ENCODE results near the gene MDK. TPM values are rescaled to one million over a fixed set of nuclear protein-coding genes. Genes with fewer than 3 reads are reported as not detected.

MDK gene
- total and polyA plus RNA-seq, 2 experiments from 2014 or later, result 388 to 477 TPM

GRCh38 chr11:46393231-46393616 lies 11.8 kb downstream of the MDK start:
- H3K27me3 ChIP-seq (ENCODE audit: insufficient read depth), result peaks cover 50% of the 10 kb centered on the region
- 0 out of 2 replicates have a peak overlapping the region, but pooled peaks have one; percentile 78 for H2AFZ ChIP-seq
- H4K20me1 ChIP-seq (replicated peaks; ENCODE audit: insufficient read depth), result peaks cover 7% of the 10 kb centered on the region
- H3K27me3 Mint-ChIP-seq (ENCODE audit: insufficient read depth, low read depth, poor library complexity), result peaks cover 45% of the 10 kb centered on the region
- H3K4me3 Mint-ChIP-seq, result peak overlapping the region; percentile 78
- H3K4me1 Mint-ChIP-seq, result peaks cover 22% of the 10 kb centered on the region
- no peaks in the 10 kb centered on the region for H3K9me3 Mint-ChIP-seq
- H3K27ac ChIP-seq (ENCODE audit: low read depth), result no peak overlapping the region
- no peak overlapping the region for H3K27ac Mint-ChIP-seq
- H3K36me3 Mint-ChIP-seq (ENCODE audit: low read depth), result peaks cover 9% of the 10 kb centered on the region; the same call in 2 of the 3 replicates
- H3K9me2 ChIP-seq (ENCODE audit: insufficient read depth), result no peaks in the 10 kb centered on the region
- H3K4me2 ChIP-seq, result peak overlapping the region; percentile 88
- H3K4me1 ChIP-seq (ENCODE audit: insufficient read depth), result peaks cover 20% of the 10 kb centered on the region
- ATAC-seq (no peak), DNase-seq (ENCODE audit: low spot score) (no peak)
- peak overlapping the region; percentile 76 for H3K4me3 ChIP-seq
- TF ChIP-seq ZNF462 (CRISPR knock-in tag; IDR thresholded peaks at IDR 0.05) (no peak), ZNF114 (CRISPR knock-in tag; IDR thresholded peaks at IDR 0.05) (no peak), ZNF331 (CRISPR knock-in tag; IDR thresholded peaks at IDR 0.05; ENCODE audit: low read depth) (no peak), ETS1 (IDR thresholded peaks at IDR 0.05) (no peak)
- H3F3A ChIP-seq (replicated peaks; ENCODE audit: low read depth), result peaks cover 19% of the 10 kb centered on the region
- H3K36me3 ChIP-seq (ENCODE audit: insufficient read depth), result no peaks in the 10 kb centered on the region
- no peaks in the 10 kb centered on the region for H3K79me2 ChIP-seq (replicated peaks; ENCODE audit: insufficient read depth)

GRCh38 chr11:46393759-46394158 lies 12.3 kb downstream of the MDK start:
- Histone ChIP-seq H3K4me2 (peak overlapping the region; percentile 88), H4K20me1 (replicated peaks; ENCODE audit: insufficient read depth) (peaks cover 3% of the 10 kb centered on the region), H3K36me3 (ENCODE audit: insufficient read depth) (no peaks in the 10 kb centered on the region), H3K9me2 (ENCODE audit: insufficient read depth) (no peaks in the 10 kb centered on the region), H3K4me3 (no peak overlapping the region), H3K27ac (ENCODE audit: low read depth) (no peak overlapping the region), H2AFZ (no peak overlapping the region), H3K79me2 (replicated peaks; ENCODE audit: insufficient read depth) (no peaks in the 10 kb centered on the region), H3F3A (replicated peaks; ENCODE audit: low read depth) (peaks cover 14% of the 10 kb centered on the region), H3K27me3 (ENCODE audit: insufficient read depth) (peaks cover 45% of the 10 kb centered on the region), H3K4me1 (ENCODE audit: insufficient read depth) (peaks cover 15% of the 10 kb centered on the region)
- ATAC-seq (no peak), DNase-seq (ENCODE audit: low spot score) (no peak)
- Mint-ChIP-seq H3K27me3 (ENCODE audit: insufficient read depth, low read depth, poor library complexity) (peaks cover 39% of the 10 kb centered on the region), H3K36me3 (ENCODE audit: low read depth) (peaks cover 9% of the 10 kb centered on the region; the same call in 2 of the 3 replicates), H3K4me1 (peaks cover 17% of the 10 kb centered on the region), H3K4me3 (peak overlapping the region; percentile 78), H3K9me3 (no peaks in the 10 kb centered on the region), H3K27ac (no peak overlapping the region)
- no peak for TF ChIP-seq ZNF114 (CRISPR knock-in tag; IDR thresholded peaks at IDR 0.05)
- no peak for TF ChIP-seq REST (IDR thresholded peaks at IDR 0.05; ENCODE audit: unreplicated experiment)

All from GM23338 (cell line).